CD4-positive, alpha-beta T cell treated with Interferon alpha-2 for 1 hour (primary cell): ENCODE measurements around the gene LACTBL1.
"Not testable (repeated sequence)": the region's sequence is repeated elsewhere in the genome, so short reads cannot be mapped to it uniquely, and the experiment has no call there.

ENCODE experiments used
- DNase-seq, 2 donors: peaks; one replicate each; pipeline ENCODE4 v3.0.0-alpha.2; 2020 to 2022

The LACTBL1 gene

GRCh38 chr1:22976461-22977243 is 4.0 kb upstream of the LACTBL1 start:
- DNase-seq, result peak; percentile 47 to 56

GRCh38 chr1:22976127-22976460 is 3.4 kb upstream of the LACTBL1 start:
- no peak for DNase-seq

GRCh38 chr1:22975694-22976093 is 3.0 kb upstream of the LACTBL1 start:
- DNase-seq, result no peak

DNA sequence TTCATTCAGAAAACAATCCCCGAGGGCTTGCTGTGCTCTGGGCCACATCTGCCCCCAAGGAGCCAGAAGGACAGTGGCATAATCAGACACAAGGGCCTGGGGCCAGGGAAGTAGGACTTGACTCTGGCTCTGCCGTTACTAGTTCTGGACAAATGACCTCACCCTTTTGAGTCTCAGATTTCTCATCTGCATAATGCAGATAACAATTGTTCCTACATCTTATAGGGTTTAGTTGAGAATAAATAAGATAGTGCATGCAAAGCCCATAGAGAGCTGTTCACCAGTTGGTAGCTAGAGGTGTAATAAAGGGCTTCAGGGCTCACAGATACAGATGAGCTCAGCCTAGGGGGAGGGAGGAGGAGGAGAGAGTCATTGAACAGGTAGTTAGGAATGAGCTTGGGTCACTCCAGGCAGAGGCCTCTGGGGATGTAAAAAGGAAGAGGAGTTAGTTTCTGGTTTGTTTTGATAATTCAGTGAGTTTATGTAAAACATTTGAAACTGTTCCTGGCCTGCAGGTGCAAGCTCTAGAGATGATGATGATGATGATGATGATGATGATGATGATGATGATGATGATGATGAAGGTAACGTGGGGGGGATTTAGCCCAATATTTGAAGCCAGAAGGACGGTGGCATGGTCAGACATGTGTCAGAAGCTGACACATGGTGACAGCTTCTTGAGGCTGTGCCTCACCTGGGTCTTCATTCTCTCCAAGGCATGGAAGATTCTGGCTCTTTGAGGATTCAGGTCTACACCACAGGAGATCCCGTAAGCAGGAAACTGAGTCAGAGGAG is 858 bp downstream of the LACTBL1 start:
- no peak for DNase-seq

- no peak for DNase-seq
Measured at GRCh38 chr1:22971161-22971560, 1.5 kb downstream of the LACTBL1 start.

DNA sequence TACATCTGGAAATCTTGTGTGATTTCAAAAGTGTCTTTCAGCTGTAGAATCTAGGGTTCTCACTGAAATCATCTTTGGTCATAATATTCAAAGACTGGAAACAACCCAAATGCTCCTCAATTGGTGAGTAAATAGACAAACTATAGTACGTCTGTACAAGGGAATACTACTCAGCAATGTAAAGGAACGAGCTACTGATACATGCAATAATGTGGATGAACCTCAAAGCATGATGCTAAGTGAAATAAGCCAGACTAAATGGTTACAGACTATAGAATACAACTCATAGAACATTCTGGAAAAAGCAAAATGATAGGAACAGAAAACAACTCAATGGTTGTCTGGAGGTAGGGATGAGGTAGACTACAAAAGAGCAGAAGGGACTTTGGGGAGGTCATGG is 2.6 kb downstream of the LACTBL1 start:
- DNase-seq, result no peak

DNA sequence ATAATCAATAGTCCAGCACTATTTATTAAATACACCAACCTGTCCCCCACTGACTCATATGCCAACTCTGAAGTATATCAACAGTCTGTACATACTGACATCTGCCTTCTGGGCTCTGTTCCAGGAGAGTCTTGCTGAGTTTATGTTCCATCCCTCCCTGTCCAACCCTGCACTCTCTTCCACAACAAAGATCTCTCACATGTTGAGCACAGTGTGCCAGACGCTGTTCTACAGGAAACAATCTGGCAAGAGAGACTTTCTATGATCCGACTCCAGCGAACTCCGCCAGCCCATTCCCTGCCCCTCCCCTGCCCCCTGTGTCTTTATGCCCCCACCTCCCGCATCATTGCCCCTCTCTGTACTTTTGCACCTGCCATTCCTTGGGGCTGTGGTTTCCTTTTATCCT is 3.4 kb downstream of the LACTBL1 start:
- no peak for DNase-seq

DNA sequence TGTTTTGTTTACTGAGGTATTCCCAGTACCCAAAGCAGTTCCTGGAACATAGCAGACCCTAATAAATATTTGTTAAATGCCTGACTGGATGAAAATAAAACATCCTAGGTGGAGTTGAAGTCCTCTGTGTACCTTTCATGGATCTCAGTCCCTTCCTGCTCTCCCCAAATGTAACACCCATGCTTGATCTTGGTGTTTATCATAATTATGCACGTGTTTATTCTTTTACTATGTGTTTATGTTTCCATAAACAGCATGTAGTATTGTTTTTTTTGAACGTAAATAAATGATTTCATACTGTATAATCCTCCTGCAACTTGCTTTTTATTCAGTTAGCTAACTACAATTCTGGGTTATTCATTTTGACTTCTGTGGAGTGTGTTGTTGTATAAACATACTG is 4.8 kb downstream of the LACTBL1 start:
- DNase-seq, result no peak

DNA sequence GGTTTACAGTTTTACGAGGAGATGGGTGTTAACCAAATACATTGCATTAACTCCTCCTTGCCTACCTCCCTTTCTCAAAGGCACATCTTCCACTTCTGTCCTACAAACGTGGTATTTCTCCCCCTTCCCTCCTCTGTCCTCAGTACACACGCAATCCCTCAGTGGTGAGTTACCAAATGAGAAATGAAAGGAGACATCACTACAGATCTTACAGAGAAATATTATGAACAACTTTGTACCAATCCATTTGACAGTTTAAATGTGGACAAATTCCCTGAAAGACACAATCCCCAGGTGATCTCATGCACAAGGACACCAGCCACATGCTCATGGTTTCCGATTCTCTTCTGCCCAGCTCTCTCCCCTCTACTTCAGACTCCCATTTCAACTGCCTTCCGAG is 6.4 kb downstream of the LACTBL1 start:
- no peak for DNase-seq

- DNase-seq, result no peak
Measured at GRCh38 chr1:22963044-22963677, 9.5 kb downstream of the LACTBL1 start.

- DNase-seq, result no peak
Measured at GRCh38 chr1:22962558-22962957, 10.1 kb downstream of the LACTBL1 start.

DNA sequence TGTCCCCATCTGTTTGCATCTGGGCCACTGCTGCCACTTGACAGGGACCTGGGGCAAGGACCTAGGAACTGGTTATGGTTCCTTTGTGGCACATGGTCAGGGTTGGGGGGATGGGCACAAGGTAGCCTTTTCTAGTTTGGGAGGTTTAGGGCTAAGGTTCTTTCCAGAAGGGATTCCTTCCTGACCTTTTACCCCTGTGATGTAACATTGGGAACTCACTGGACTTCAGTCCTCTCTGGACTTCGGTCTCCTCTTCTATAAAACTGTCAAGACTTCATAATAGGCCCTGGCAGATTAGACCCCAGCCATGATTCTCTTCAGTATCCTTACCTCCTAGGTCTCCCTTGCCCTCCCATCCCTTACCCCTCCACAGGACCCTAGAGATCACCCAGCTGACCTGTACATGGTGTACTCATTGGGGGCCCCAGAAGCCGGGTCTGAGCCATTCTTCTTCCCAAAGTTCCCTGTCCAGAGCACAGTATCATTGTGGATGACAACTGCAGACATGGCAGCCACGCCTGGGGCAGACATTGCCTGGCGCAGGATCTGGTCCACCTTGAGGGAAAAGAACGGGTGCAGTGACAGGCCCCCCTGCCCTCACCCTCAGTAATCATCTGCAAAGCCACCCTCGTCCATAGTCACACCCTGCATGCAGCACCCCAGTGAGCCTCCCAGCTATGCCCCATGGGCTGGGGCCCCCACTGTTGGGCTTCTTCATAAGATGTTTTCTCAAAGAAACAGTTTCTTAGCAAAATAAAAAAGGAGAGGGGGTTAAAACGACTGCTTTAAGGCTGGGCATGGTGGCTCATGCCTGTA is 12.9 kb downstream of the LACTBL1 start:
- no peak for DNase-seq

GRCh38 chr1:22958556-22958955 is 14.1 kb downstream of the LACTBL1 start:
- DNase-seq, result no peak

- DNase-seq, result no peak
Measured at GRCh38 chr1:22957066-22957465, 15.6 kb downstream of the LACTBL1 start.

GRCh38 chr1:22955146-22955545 is 17.5 kb downstream of the LACTBL1 start:
- DNase-seq, result no peak

- no peak for DNase-seq
Measured at GRCh38 chr1:22953740-22954141, 18.9 kb downstream of the LACTBL1 start.

GRCh38 chr1:22953057-22953739 is 19.5 kb downstream of the LACTBL1 start:
- no peak for DNase-seq

DNA sequence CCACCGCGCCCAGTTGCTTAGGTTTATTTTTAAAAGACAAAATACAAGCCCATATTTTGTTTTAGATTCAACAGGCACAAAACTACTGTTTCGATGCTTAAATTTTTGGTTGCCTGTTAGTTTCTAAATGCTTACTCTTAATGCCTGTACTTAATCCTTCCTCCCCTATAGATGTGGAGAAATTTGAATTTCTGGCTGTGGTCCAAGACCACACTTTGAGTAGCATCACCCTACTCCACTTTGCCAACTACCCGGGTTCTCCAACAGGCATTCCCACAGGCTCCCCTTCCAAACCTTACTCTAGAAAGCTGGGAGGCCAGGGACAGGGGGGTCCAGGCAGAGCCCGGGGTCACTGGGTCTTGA is 20.0 kb downstream of the LACTBL1 start:
- DNase-seq, result no peak

DNA sequence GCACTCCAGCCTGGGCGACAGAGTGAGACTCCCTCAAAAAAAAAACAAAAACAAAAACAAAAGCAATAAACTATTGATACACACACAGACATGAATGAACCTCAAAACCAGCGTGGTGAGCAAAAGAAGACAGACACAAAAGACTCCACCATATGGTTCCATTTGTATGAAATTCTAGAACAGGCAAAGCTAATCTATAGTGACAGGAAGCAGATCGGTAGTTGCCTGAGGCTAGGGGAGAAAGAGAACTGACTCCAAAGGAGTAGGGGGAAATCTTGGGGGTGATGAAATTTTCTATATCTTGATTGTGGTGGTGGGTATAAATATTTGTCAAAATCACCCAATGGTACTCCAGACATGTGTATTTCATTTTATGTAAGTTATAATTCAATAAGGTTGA is 20.9 kb downstream of the LACTBL1 start:
- no peak for DNase-seq

GRCh38 chr1:22949822-22950331 is 22.8 kb downstream of the LACTBL1 start:
- DNase-seq, result no peak

DNA sequence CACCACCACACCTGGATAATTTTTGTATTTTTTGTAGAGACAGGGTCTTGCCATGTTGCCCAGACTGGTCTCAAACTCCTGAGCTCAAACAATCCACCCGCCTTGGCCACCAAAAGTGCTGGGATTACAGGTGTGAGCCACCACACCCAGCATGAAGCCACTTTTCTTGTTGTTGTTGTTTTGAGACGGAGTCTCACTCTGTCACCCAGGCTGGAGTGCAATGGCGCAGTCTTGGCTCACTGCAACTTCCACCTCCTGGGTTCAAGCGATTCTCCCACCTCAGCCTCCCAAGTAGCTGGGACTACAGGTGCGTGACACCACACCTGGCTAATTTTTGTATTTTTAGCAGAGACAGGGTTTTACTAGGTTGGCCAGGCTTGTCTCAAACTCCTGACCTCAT is 27.5 kb downstream of the LACTBL1 start:
- DNase-seq, result not testable (repeated sequence)

- no peak for DNase-seq
Measured at GRCh38 chr1:22944346-22945055, 28.2 kb downstream of the LACTBL1 start.
